Stimulated activated CD4-positive, alpha-beta T cell treated with anti-CD3 and anti-CD28 coated beads, TNF-alpha, amount 100 ng/mL, for 4 hours (primary cell): ENCODE results near the gene CENPH.
A peak's percentile ranks its signal among the peaks of the same experiment; 100 is the strongest.
"Not testable (repeated sequence)": the region's sequence is repeated elsewhere in the genome, so short reads cannot be mapped to it uniquely, and the experiment has no call there.

Source experiments
- DNase-seq, 3 experiments: peaks; one replicate each; pipeline ENCODE4 v3.0.0-alpha.2; 2020; ENCODE audit warnings: low read depth in 3 of 3

The CENPH gene

GRCh38 chr5:69189162-69190086, at the start of gene CENPH:
CENPH (plus strand) TSS chr5:69189583; CDS start chr5:69189635, 52 bp downstream.
- peak; percentile 81 to 85 (median 82) for DNase-seq

- not testable (repeated sequence) for DNase-seq
Observed at GRCh38 chr5:69140239-69140638, 49.1 kb upstream of the CENPH start.

GRCh38 chr5:69140827-69141226, 48.6 kb upstream of the CENPH start:
- no peak for DNase-seq

- DNase-seq: not testable (repeated sequence)
Observed at GRCh38 chr5:69148576-69148975, 40.8 kb upstream of the CENPH start.

GRCh38 chr5:69148981-69149675, 40.3 kb upstream of the CENPH start:
- no peak for DNase-seq

GRCh38 chr5:69149676-69150010, 39.7 kb upstream of the CENPH start:
- DNase-seq: no peak

GRCh38 chr5:69152731-69153130, 36.7 kb upstream of the CENPH start:
- DNase-seq: no peak

- DNase-seq: no peak
Observed at GRCh38 chr5:69156456-69156855, 32.9 kb upstream of the CENPH start.

GRCh38 chr5:69158039-69158438, 31.3 kb upstream of the CENPH start:
- DNase-seq: no peak

- no peak for DNase-seq
Observed at GRCh38 chr5:69160651-69161050, 28.7 kb upstream of the CENPH start.

- DNase-seq: peak; percentile 93 to 96 (median 94)
Observed at GRCh38 chr5:69166686-69167492, 22.5 kb upstream of the CENPH start, which contains the start of gene CCNB1. CCNB1 (plus strand) TSS chr5:69167150; CDS start chr5:69167263, 113 bp downstream.

- DNase-seq: no peak
Observed at GRCh38 chr5:69167493-69167855, 21.9 kb upstream of the CENPH start.

GRCh38 chr5:69167929-69168328, 21.5 kb upstream of the CENPH start:
- DNase-seq: no peak

GRCh38 chr5:69170495-69170894, 18.9 kb upstream of the CENPH start:
- no peak for DNase-seq

GRCh38 chr5:69170969-69171368, 18.4 kb upstream of the CENPH start:
- no peak for DNase-seq

GRCh38 chr5:69181659-69182293, 7.6 kb upstream of the CENPH start:
- not testable (repeated sequence) for DNase-seq

GRCh38 chr5:69184621-69185020, 4.8 kb upstream of the CENPH start:
- no peak for DNase-seq

- no peak for DNase-seq
Observed at GRCh38 chr5:69187342-69187741, 2.0 kb upstream of the CENPH start.

- DNase-seq: no peak
Observed at GRCh38 chr5:69188811-69189161, 597 bp upstream of the CENPH start.

GRCh38 chr5:69202497-69202896, 13.1 kb downstream of the CENPH start:
- no peak for DNase-seq

GRCh38 chr5:69206528-69207190, 17.3 kb downstream of the CENPH start:
- no peak for DNase-seq
